Upper lobe of left lung (tissue), 4 donors: ENCODE results near the gene UBE2D3.

Experiments used
- EP300 ChIP-seq, 4 donors: sonication (generic); formaldehyde crosslinking; IDR thresholded peaks; one replicate each; pipeline ENCODE4 v1.5.1; 2017; ENCODE audit warnings: antibody characterized with exemption in 4 of 4, control low read depth in 2 of 4
- POLR2A ChIP-seq, 4 donors: fragments of 450-650 bp; IDR thresholded peaks; one replicate each; pipeline ENCODE4 v1.5.1; 2016 to 2017; ENCODE audit warnings: antibody characterized with exemption in 4 of 4, mild to moderate bottlenecking in 2 of 4
- POLR2AphosphoS5 ChIP-seq, 2 donors: sonication (generic); formaldehyde crosslinking; IDR thresholded peaks; one replicate each; pipeline ENCODE4 v1.5.1; 2017; ENCODE audit warnings: antibody characterized with exemption in 2 of 2

GRCh38 chr4:102817613-102818268 is 9.6 kb downstream of the UBE2D3 start:
- TF ChIP-seq POLR2A (IDR thresholded peaks at IDR 0.05) (no peak), POLR2AphosphoS5 (IDR thresholded peaks at IDR 0.05) (no peak), EP300 (IDR thresholded peaks at IDR 0.05) (no peak)
